ENCODE data around the gene SIPA1L2.

The SIPA1L2 gene

DNA sequence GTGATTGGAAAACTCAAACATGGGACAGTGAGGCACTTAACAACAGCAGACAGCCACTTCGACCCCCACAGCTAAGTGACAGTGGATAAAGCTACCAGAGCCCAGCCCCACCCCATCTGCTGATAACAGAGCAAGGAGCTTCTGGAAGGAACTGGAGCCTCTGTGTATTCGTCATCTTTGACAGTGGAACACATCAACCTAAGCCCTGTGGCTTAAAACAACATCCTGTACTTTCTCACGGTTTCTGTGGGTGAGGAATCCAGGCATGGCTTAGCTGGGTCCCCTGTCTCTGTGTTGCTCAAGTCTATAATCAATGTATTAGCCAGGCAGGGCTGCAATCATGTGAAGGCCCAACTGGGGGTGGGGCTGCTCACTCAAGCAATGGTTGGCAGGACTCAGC lies 18.4 kb upstream of the SIPA1L2 start:
- no peak for DNase-seq (ENCODE audit: low read depth)

DNA sequence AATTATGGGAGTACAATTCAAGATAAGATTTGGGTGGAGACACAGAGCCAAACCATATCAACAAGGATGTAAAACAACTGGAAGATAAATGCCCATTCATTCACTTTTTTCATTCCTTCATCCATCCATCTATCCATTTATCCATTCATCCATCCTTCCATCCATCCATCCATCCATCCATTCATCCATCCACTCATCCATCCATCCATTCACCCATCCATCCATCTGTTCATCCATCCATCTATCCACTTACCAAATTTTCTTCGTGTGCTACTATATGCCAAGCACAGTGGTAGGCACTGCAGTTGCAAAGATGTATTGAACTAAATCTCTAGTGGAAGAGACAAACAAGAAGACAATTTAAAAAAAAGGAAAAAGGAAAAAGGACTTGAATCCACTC lies 14.3 kb upstream of the SIPA1L2 start:
- no peak for DNase-seq (ENCODE audit: low read depth)

DNA sequence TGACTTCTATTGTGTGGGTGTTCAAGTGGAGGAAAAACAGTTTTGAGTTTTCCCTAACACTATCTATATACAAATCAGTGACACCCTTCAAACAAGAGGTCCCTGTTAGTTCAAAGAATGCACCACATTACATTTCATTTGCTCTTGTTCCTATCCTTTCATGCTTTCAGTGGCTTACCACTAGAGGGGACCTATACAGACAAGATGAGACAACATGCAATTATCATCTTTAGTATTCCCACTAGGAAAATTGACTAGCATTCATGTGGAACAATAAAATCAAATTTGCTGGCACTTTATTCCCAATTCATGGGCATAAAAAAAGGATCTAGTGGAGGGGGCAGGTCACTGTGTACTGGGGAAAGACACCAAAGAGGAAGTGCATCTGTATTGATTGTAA lies 13.3 kb upstream of the SIPA1L2 start:
- DNase-seq (ENCODE audit: low read depth): no peak

DNA sequence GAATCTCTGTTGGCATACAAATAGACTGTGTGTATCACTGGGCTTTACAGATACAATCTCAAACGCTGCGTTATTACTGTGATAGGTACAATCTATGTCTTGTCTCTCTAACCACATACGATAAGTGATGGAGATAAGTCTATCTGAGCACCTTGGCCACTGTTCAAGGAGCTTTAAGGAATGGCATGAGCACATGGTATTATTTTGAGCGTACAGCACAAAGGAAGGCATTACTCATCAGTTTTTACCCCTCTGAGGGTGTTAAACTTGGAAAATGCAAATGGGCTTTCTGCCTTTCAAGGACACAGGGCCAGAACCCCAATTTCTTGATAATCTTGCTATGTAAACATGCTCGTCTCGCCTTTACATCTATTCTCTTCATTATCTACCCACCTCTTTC lies 11.6 kb upstream of the SIPA1L2 start:
- DNase-seq (ENCODE audit: low read depth): no peak

DNA sequence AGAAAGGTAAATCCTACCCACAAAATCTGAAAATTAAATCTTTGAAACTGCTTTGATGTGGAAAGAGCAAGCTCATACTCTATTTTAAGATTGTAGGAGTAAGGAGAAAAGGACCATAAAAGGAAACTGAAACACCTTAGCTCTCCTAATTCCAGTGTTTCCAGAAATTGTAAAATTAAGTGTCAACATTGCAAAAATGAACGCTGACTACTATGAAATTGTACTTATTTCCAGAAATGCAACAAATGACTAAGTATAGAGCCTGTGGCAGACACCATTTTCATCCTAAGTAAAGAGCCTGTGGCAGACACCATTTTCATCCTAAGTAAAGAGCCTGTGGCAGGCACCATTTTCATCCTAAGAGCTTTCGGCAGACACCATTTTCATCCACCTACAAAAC lies 6.9 kb upstream of the SIPA1L2 start:
- no peak for DNase-seq (ENCODE audit: low read depth)

DNA sequence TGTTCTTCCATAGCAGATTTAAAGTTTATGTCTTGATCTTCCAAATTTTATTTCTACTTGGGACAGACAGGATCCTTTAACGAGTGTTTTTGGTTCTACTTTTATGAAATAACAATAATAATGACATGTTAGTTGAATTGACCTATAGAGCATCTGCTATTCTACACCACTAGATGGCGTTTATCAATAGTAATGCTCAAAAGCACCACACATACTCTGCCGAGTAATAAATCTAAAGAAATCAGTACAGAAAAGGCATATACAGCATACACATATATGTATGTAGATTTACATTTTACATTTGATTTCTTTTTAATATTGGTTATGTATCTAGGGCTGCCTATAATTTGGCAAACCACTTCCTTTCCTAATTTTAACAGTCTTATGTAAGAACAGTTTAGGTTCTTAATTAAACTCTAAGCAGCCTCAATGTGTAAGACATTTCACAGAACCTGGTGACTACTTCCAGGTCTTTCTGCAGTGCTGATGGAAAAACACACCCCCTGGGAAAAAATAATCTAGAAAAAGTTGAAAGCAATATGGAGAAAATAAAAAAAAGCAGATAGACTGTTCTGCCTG lies 5.9 kb upstream of the SIPA1L2 start:
- DNase-seq (ENCODE audit: low read depth): no peak

DNA sequence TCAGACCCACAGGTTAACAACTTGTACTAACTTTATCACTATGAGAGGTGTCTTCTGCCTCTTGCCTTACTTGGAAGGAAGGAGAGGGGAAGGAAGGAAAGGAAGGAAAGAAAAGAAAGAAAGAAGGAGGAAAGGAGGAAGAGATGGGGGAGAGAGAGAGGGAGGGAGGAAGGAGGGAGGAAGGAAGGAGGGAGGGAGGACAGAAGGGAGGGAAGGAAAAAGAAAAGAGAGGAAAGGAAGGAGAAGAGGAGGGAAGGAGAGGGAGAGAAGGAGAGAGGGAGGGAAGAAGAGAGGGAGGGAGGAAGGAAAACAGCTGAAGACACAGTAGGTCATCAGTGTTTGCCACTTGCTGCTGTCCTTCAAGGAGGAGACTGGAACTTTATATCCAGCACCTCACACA lies 5.3 kb upstream of the SIPA1L2 start:
- DNase-seq (ENCODE audit: low read depth): no peak

DNA sequence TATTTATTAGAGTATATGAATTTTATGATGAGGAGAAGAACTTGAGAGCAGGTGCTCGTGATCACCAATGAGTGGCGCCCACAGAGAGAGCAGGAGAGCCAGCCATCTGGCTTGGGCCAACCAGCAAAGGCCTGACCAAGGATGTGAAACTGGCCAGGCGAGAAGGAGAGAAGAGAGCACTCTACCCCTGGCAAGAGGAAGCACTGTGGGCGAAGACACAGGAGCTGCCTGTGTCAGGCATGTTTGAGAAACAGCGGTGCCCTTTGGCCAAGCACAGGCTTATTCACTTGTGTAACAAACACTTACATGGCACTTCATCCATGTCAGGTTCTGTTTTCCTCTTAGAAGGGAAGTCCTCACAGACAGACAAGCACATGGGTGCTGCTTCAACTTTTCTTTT lies 4.2 kb upstream of the SIPA1L2 start:
- no peak for DNase-seq (ENCODE audit: low read depth)

DNA sequence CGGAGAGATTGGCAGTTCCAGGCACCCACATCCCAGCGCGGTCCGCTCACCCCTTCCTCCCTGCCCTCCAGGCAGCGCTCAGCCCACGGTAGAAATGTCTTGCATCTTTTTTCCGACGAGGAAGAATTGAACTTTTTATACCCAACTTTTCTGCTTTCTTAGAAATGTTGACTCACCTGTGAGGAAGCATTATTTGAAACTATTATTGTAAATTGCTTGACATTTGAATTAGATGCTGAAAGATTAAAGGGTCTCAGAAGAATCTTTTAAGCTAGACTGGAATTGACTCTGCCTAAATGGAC lies 912 bp upstream of the SIPA1L2 start:
- DNase-seq (ENCODE audit: low read depth): no peak

DNA sequence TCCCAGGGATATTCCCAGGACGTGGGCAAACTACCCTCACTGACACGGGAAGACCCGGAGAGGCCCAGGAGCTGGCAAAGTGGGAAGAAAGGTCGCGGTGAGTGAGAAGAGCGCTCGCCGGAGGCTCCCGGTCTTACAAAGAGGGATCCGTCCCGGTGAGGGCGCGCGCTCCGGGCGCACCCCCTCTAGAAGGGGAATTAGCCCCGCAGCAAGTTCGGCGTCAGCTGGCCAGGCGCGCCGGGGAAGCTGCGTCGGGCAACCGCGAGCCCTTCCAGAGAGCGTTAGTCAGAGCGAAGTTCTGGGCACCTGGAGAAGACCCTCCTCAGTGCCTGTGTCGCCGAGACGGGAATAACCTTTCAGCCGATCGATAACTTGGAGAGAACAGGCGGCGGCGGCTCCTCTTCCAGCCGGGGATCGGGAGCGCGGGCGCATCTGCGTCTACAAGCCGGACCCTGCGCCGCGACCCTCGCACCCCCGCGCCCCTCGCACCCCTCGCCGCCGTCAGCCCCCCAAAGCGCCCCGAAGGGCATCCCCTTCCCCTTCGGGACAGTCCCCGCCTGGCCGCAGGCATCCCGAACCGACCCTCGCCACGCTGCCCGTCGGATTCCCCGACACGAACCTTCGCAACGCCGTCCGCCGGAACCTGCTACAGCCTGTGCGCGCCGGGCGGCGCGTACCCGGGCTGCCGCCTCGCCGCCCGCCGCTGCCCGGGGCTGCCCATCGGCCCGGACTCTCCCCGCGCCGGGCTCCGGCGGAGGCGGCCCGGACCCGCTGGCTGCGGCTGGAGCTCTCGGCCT lies 485 bp downstream of the SIPA1L2 start:
- DNase-seq (ENCODE audit: low read depth): no peak

DNA sequence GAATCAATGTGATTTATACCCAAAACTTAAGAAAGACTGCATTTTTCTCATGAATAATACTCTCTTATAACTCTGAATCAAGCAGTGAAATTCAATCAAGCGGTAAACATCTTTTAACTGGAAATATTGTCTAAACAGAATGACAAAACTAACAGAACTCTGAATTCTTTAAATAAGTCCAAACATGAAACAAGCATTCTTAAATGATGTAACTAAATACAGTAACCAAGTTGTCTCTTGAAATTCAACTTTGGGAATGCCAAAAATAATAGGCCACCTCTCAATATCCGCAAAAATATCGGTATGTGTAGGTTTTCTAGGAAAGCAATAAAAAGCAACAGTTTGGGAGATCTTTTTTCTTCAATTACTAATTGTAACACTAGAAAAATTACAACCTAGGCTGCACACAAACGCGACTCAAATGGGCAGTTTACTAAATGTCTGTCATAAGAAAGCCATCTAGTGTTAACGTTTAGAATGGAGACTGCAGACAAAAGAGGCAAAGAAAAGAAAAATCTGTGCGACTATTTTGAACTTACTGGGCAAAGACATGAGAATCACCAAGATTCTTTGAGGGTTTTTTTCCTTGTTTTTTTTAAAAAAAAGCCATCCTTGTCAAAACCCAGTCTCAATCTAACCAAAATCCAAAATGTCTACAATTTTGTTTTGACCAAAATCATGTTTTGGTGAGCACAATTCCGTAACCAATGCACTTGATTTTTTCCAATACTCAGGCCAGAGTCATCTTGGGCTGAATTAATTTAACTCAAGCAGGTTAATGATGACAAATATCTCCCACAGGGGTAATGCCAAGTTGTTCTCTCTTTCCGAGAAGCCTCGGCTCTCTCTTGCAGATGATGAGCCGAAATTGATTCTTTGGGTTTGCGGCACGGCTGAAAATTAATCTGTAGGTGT lies 1.3 kb downstream of the SIPA1L2 start:
- no peak for DNase-seq (ENCODE audit: low read depth)

DNA sequence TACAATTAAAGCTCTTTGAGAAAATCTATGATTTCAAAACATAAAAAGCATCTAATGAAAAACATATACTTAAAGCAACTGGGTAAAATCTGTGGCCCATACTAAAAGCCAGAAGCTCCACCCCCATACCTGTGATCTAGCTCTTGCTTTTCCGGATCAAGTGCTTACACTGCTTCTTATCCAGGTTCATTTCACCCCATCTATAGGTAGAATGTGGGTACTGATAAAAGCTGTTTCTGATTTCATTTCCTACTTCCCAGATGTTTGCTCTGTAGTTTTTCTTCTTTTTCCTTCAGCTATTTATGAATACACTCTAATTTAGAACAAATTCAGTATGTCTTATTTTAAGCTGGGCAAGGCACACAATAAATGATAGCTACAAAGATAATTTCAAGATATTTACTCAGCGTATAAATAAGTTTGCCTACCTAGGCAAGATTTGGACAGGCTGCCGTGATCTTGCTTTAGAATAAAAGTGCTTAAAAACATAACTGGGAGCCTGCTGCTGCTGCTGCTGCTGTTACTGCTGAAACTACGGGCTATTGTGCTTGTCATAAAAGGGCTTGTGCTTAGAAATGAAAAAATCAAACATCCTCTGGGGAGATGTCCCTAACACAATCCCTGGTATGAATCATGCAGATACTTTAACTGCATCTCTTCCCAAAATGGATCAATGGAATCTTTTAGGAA lies 2.1 kb downstream of the SIPA1L2 start:
- DNase-seq (ENCODE audit: low read depth): no peak

DNA sequence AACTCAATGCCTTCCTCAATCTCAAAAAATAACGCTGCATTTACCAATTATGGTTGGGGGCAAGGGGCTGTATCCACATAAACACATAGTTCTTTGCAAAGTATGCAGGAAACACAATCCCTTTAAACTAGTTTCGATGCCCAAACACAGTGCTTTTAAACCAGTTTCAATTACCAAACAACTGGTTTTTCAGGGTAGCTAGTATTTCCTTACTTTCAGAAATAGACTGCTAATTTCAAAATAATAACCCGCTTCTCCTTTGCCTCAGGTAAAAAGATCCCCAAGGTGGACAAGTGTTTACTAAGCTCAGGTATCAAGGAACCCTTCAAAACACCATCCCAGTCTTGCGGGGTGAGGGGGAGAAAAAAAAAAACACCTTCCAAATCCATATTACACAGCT lies 2.8 kb downstream of the SIPA1L2 start:
- no peak for DNase-seq (ENCODE audit: low read depth)

DNA sequence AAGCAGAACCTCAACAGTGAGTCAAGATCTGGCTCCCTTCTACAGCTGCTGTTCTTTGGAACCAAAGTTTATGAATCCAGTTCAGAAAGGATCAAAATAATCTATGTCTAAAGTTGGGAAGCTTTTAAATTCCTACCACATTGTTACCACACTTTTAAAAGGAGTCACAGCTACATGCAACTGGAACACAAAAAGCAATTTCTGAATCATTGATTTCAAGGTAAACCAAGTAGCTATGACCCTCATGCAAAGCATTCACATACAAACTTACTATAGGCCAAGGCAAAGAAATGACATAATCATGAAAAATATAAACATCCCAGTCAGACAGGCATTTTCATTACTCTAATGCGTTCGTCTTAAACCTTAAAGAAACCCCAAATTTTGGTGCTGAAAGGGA lies 3.5 kb downstream of the SIPA1L2 start:
- DNase-seq (ENCODE audit: low read depth): no peak

DNA sequence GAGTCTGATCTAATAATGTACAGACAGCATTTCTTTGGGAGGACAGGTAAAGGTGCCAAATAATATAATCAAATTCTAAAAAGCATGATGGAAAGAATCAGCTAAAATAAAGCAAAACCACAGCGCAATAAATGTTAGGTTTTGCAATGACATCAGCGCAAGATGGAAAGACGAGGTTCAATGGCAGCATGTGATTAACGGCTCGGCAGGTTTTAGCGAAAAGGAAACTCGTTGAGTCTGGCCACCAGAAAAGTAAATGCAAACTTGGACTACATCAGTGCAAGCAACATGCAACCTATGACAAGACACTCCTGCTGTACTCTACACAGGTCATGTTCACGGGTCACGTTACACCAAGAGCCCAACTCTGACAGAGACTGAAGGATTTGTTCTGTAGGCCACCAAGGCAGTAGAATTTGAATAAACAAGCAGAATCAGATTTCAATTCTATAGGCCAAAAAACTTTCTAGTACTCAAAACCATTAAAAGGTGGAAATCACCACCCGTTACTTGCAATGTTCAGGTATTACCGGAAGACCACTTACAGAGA lies 4.5 kb downstream of the SIPA1L2 start:
- DNase-seq (ENCODE audit: low read depth): no peak

DNA sequence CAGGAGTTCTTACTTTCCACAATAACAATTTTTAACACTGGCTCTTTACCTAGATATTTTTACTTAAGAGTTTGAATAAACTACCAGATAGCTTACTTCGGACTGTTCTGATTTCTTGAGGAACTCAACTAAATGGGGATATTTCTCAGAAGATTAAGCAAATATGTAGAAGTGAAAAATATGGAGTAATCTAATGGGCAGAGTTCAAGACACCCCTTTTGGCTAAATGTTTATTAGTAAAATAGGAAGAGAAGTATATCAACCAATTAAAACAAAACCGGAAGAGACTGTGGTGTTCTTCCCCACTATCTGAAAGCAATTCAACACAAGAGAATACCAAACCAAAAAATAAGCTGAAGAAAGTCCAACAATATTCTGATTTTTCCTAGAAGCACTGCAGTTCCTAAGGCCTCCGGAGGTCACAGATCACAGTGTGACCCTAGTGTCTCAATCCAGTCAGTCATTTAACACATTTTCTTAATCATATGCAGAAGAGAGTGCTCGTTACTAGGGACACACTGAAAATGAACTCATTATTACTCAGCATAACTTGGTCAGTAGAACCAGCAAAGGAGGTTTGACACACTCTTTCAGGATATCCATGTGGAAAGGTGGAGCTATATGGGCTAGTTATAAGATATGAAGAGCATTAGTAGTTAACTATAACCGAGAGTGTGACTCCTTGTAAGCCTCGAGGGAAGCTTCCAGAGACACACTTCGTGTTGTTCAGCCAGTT lies 5.2 kb downstream of the SIPA1L2 start:
- DNase-seq (ENCODE audit: low read depth): no peak

DNA sequence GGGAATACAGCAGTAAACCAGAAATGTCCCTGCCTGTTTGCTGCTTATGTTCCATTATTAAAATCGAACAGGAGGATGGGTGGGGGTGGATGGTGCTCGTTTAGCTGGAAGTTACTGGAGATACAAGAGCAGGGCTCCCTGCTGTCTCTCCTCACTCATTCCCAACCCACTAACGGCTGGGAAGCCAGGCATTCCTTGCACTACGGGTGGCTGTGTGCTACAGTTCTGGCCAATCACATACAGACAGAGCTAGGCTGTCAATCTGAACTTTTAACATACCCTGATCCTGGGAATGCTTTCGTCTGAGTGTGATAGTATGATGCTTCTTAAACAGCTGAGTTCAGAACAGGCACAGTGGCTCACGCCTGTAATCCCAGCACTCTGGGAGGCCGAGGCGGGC lies 7.0 kb downstream of the SIPA1L2 start:
- DNase-seq (ENCODE audit: low read depth): no peak

DNA sequence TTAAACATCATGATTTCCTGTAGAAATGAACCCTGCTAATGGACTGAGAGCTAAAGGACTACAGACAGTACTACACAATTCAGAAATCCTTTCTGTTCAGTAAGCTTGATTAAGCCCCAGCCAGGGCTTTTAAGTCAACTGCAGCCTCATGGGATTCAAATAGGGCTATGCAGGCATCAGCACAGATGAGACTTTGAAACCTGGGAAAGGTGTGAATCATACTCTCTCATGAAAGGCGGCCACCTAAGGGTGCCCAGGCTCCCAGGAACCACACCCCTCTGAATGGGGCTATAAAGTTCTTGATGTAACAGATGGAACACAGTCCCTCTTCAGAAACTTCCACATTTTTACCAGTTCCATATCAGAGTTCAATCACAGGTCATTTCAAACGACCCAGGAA lies 7.6 kb downstream of the SIPA1L2 start:
- DNase-seq (ENCODE audit: low read depth): no peak

DNA sequence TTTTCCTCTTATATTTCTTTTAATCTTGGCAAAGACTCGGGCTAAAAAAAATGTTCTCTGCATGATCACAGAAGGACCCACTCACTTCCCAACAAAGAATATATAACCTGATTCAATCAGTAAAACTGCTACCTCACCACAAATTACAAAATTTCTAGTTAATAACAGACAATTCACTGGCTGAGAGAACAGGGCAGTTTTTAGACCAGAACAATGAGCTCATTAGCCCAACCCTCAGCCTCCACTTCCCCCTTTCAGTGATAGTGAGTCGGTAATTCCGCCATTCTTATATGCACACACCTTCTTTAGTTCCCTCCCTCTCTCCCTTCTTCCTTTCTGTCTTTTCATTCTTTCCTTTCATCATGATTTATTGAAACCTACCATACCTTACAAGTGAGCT lies 8.9 kb downstream of the SIPA1L2 start:
- DNase-seq (ENCODE audit: low read depth): no peak

DNA sequence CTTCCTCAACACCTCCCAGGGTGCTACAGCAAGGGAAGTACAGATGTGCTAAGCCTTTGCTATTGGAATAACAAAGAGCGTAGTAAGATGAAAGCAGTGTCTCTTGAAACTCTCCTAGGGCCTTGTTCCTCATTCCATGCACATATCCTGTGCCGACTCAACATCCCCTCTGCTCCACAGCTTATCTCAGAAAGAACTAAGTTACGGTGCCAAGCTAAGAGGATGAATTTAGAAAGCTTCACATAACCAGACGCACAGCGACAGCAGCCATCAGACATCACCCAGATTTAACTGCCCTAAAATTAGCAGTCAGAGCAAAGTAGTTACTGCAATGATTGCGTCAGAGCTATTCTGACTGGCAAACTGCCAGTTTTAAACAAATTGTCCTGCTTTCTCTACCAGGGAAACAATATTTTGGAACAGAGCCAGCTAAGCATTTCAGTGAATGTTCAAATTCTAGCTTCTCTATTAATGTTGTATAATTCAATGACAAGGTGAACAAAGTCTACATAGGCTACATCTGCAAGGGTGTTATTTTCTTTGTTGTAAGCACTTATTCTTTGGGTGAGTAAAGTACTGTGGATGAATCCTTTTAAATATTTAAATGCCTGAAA lies 9.5 kb downstream of the SIPA1L2 start:
- DNase-seq (ENCODE audit: low read depth): no peak

DNA sequence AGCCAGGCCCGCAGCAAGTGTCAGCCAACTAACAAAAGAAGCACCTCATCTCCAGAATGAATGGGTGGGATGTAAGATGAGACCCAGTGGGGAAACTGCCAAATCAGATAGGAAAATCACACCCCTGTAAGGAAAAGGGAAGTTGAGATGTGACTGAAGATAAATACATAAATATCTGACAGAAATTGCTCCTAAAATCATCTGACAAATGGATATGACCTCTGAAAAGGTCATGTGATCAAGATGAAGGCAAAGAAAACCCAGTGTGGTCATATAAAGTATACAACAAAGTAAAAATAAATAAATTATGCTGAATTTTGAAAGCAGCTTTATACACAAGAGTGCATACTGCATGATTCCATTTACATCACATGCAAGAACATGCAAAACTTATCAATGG lies 12.7 kb downstream of the SIPA1L2 start:
- no peak for DNase-seq (ENCODE audit: low read depth)

All from stimulated activated CD8-positive, alpha-beta memory T cell treated with anti-CD3 and anti-CD28 coated beads, Interleukin-12 subunit alpha, Interleukin-12 subunit beta, amount 100 ng/mL, for 4 hours (primary cell).